Spleen (tissue), 11 donors: Measurements from ENCODE around the gene PGLYRP4. TPM values are rescaled to one million over a fixed set of nuclear protein-coding genes. Genes with fewer than 3 reads are reported as not detected.

Experiments
- DNase-seq: peaks from one replicate; pipeline ENCODE4 v3.0.0-alpha.2; 2020
- H3K27ac ChIP-seq, 8 donors: fragments of 200-600 bp; sonication (generic) in 7 of 8; 1 replicate in 4 of 8; 2 replicates in 4 of 8; pipeline versions ENCODE4 v1.5.0 to v1.8.0; 2016 to 2021; ENCODE audit warnings: inconsistent platforms in 4 of 8, mild to moderate bottlenecking in 4 of 8, moderate library complexity in 1 of 8
- H3K27me3 ChIP-seq, 7 donors: fragments of 200-600 bp; sonication (generic) in 6 of 7; replicated peaks in 1 of 7; 1 replicate in 4 of 7; 2 replicates in 3 of 7; pipeline versions ENCODE4 v1.5.0 to v1.8.0; 2016 to 2021; ENCODE audit warnings: inconsistent platforms in 3 of 7, mild to moderate bottlenecking in 1 of 7
- H3K36me3 ChIP-seq, 6 donors: fragments of 200-600 bp; sonication (generic) in 5 of 6; 1 replicate in 4 of 6; 2 replicates in 2 of 6; pipeline versions ENCODE4 v1.5.0 to v1.8.0; 2016 to 2021; ENCODE audit warnings: inconsistent platforms in 2 of 6
- H3K4me1 ChIP-seq, 6 donors: fragments of 200-600 bp; sonication (generic) in 5 of 6; 1 replicate in 3 of 6; 2 replicates in 3 of 6; pipeline versions ENCODE4 v1.5.0 to v1.8.0; 2016 to 2021; ENCODE audit warnings: inconsistent platforms in 3 of 6
- H3K4me3 ChIP-seq, 8 donors: fragments of 200-600 bp; sonication (generic) in 7 of 8; 1 replicate in 4 of 8; 2 replicates in 4 of 8; pipeline versions ENCODE4 v1.5.0 to v1.8.0; 2016 to 2021; ENCODE audit warnings: inconsistent platforms in 4 of 8, mild to moderate bottlenecking in 4 of 8, moderate library complexity in 2 of 8
- H3K9me3 ChIP-seq, 8 donors: fragments of 200-600 bp; sonication (generic) in 7 of 8; 1 replicate in 4 of 8; 2 replicates in 4 of 8; pipeline versions ENCODE4 v1.5.0 to v1.8.0; 2016 to 2021; ENCODE audit warnings: inconsistent platforms in 4 of 8
- CTCF ChIP-seq, 11 experiments: fragments of 200-600 bp in 7 of 11; fragments of 450-650 bp in 4 of 11; sonication (generic) in 4 of 11; IDR thresholded peaks in 8 of 11; conservative IDR thresholded peaks in 3 of 11; 1 replicate in 7 of 11; 2 replicates in 4 of 11; pipeline versions ENCODE4 v1.4.0 to v1.8.0; 2016 to 2021; ENCODE audit warnings: antibody characterized with exemption in 11 of 11, inconsistent platforms in 4 of 11, mild to moderate bottlenecking in 1 of 11
- POLR2A ChIP-seq, 3 donors: fragments of 450-650 bp; IDR thresholded peaks; one replicate each; pipeline ENCODE4 v1.5.1; 2017; ENCODE audit warnings: antibody characterized with exemption in 3 of 3, mild to moderate bottlenecking in 1 of 3
- POLR2AphosphoS5 ChIP-seq, 3 donors: sonication (generic); formaldehyde crosslinking; IDR thresholded peaks; one replicate each; pipeline ENCODE4 v1.5.1; 2017; ENCODE audit warnings: antibody characterized with exemption in 3 of 3
- WGBS, 5 donors: extraction: QIAGEN DNeasy Blood & Tissue Kit in 3 of 5; methylation state at CpG; one replicate each; pipeline versions ENCODE4 v1.1.5 to v1.1.7; 2013 to 2018; 5-methylcytosine and 5-hydroxymethylcytosine counted together
- intact Hi-C: fragments of 100-400 bp; cut with DNase I; formaldehyde crosslinking; loops from one replicate; pipeline ENCODE4 v1.15.0; 2023; ENCODE audit warnings: low total_unique reads
- polyA plus RNA-seq, 3 donors: library from polyadenylated mRNA; stranded (reverse); fragments of 200-250 nt; gene quantifications; one replicate each; pipeline ENCODE4 v1.2.1, GENCODE V29; 2013
- total RNA-seq, 7 donors: library from RNA; depleted of rRNA in 3 of 7; stranded (reverse); fragments of >200 nt in 3 of 7; fragmentation: NEBNext Ultra II Directional in 4 of 7; extraction: Animal tissue kit (Norgen Biotek cat#: 25700) in 4 of 7; gene quantifications; one replicate each; pipeline versions ENCODE4 v1.1.0 to v1.2.1, GENCODE V29; 2016 to 2021
- donor health status: healthy with polysubstance abuse.
- donor health status: DM: no; HTN: no; CAD: no; lungs with moderate emphysema.
- donor health status: DM: no; HTN: no; CAD: no.
- donor health status: Bipolar disorder and iron deficiency.
- donor health status: healthy.
- donor health status: DM: no; HTN: no; CAD: no.
- donor health status: DM: yes; HTN: yes; CAD: no.

The PGLYRP4 gene
- total and polyA plus RNA-seq, 10 donors: 0.18 TPM; not detected in 9

DNA sequence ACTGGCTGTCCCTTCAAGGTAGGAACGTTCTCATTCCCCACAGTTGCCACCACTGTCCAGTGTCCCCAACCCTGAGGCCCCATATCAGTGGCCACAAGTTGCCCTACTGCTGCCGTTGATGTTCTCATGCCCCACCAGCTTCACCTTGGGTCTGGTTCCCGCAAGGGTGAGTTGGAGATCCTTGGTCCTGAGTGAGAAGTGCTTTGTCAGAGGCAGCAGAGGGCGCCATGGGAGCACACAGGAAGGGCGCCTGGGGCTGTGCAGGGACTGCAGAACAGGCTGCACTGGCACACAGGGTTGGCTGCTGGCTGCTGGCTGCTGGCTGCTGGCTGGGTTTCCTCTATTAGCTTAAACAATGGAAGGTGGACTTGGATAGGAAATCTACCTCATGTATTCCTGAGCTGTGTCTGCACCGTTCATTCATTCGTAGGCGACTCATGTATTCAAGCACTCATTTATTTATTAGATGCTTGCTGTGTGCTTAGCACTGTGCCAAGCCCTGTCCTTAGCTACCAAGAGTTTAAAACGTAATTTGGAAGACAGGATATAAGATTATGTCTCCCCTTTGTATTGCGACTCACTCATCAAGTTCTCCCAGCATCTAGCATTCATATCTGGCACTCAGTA, 6.9 kb upstream of the PGLYRP4 start:
- H3K9me3 ChIP-seq: no peaks in the 10 kb centered on the region
- peak overlapping the region in 1 of 8 donors; percentile 64 for H3K4me3 ChIP-seq
- WGBS, 5 donors: 46 to 55% (median 53%) methylated on average over 9 to 10 of the region's 10 CpGs
- peaks cover 0 to 23% (median 0%) of the 10 kb centered on the region in 6 donors for H3K36me3 ChIP-seq
- peak overlapping the region in 6 of 8 donors; percentile 73 to 95 (median 88) for H3K27ac ChIP-seq
- TF ChIP-seq POLR2AphosphoS5 (IDR thresholded peaks at IDR 0.05): peak; percentile 15 to 62 (median 48)
- TF ChIP-seq CTCF (IDR thresholded peaks at IDR 0.05 in 8 of 11, conservative IDR thresholded peaks at IDR 0.05 in 3 of 11): peak in 7 of 11 experiments; percentile 33 to 80 (median 61)
- TF ChIP-seq POLR2A (IDR thresholded peaks at IDR 0.05): no peak
- intact Hi-C loops: loop anchor here (10.0 kb wide), 1 partner anchor 209 kb away; the partner anchor contains the start of gene S100A2
- H3K4me1 ChIP-seq: peaks cover 4 to 55% (median 13%) of the 10 kb centered on the region in 6 donors
- peaks cover 0 to 42% (median 0%) of the 10 kb centered on the region in 7 donors for H3K27me3 ChIP-seq
- peak; percentile 94 for DNase-seq

GRCh38 chr1:153354515-153355193, 6.0 kb upstream of the PGLYRP4 start:
- Histone ChIP-seq H3K4me3 (no peak overlapping the region), H3K27me3 (peaks cover 0 to 48% (median 5%) of the 10 kb centered on the region in 7 donors), H3K4me1 (peaks cover 4 to 54% (median 13%) of the 10 kb centered on the region in 6 donors), H3K27ac (peak overlapping the region in 2 of 8 donors; percentile 92 to 95), H3K9me3 (no peaks in the 10 kb centered on the region), H3K36me3 (peaks cover 0 to 14% (median 0%) of the 10 kb centered on the region in 6 donors)
- 67 to 87% (median 79%) methylated on average over 8 of the region's 8 CpGs for WGBS, 5 donors
- intact Hi-C loops: loop anchor here (5.0 to 10.0 kb wide), 2 partner anchors 143 to 210 kb away; partner anchors contain the start of gene S100A2
- peak; percentile 31 for DNase-seq
- TF ChIP-seq POLR2AphosphoS5 (IDR thresholded peaks at IDR 0.05) (no peak), POLR2A (IDR thresholded peaks at IDR 0.05) (no peak), CTCF (IDR thresholded peaks at IDR 0.05 in 8 of 11, conservative IDR thresholded peaks at IDR 0.05 in 3 of 11) (no peak)

- peaks cover 0 to 1% (median 0%) of the 10 kb centered on the region in 6 donors for H3K36me3 ChIP-seq
- no peak for TF ChIP-seq POLR2AphosphoS5 (IDR thresholded peaks at IDR 0.05)
- peak in 4 of 11 experiments; percentile 8 to 31 (median 20) for TF ChIP-seq CTCF (IDR thresholded peaks at IDR 0.05 in 8 of 11, conservative IDR thresholded peaks at IDR 0.05 in 3 of 11)
- peak; percentile 62 for DNase-seq
- peaks cover 4 to 53% (median 13%) of the 10 kb centered on the region in 6 donors for H3K4me1 ChIP-seq
- 72 to 86% (median 75%) methylated on average over 7 of the region's 7 CpGs for WGBS, 5 donors
- no peak overlapping the region for H3K27ac ChIP-seq
- intact Hi-C loops: loop anchor here (5.0 to 10.0 kb wide), 2 partner anchors 144 to 211 kb away; partner anchors contain the start of gene S100A2
- peaks cover 0 to 61% (median 8%) of the 10 kb centered on the region in 7 donors for H3K27me3 ChIP-seq
- H3K4me3 ChIP-seq: no peak overlapping the region
- no peaks in the 10 kb centered on the region for H3K9me3 ChIP-seq
Measured at GRCh38 chr1:153353226-153353947, 4.7 kb upstream of the PGLYRP4 start.
